ENCODE measurements around the gene SLC16A4. TPM values are rescaled to one million over a fixed set of nuclear protein-coding genes. Genes with fewer than 3 reads are reported as not detected.
"Not testable (repeated sequence)": the region's sequence is repeated elsewhere in the genome, so short reads cannot be mapped to it uniquely, and the experiment has no call there.

Gene SLC16A4
- total and polyA plus RNA-seq, 2 experiments from 2014 or later = 10.7 to 16.2 TPM

GRCh38 chr1:110407260-110408210 is 16.7 kb upstream of the SLC16A4 start, which contains the start of gene LAMTOR5:
Gene LAMTOR5 (minus strand): TSS chr1:110407694. CDS start chr1:110407620, 74 bp downstream.
- WGBS (ENCODE audit: low lambda C conversion rate, missing lambda C conversion rate) = 35% methylated on average over 76 of the region's 76 CpGs
- peak within 1 kb of the TSS; percentile 86 for H2AFZ ChIP-seq
- peak within 1 kb of the TSS; percentile 84 for H3K4me2 ChIP-seq
- no peaks in the 10 kb centered on the region for H3K9me3 ChIP-seq (ENCODE audit: low read depth)
- H3K9me2 ChIP-seq (replicated peaks; ENCODE audit: insufficient read depth) = no peaks in the 10 kb centered on the region
- no peaks in the 10 kb centered on the region for H3K36me3 ChIP-seq (replicated peaks; ENCODE audit: insufficient read depth, low read depth)
- TF ChIP-seq, protein P1, sequence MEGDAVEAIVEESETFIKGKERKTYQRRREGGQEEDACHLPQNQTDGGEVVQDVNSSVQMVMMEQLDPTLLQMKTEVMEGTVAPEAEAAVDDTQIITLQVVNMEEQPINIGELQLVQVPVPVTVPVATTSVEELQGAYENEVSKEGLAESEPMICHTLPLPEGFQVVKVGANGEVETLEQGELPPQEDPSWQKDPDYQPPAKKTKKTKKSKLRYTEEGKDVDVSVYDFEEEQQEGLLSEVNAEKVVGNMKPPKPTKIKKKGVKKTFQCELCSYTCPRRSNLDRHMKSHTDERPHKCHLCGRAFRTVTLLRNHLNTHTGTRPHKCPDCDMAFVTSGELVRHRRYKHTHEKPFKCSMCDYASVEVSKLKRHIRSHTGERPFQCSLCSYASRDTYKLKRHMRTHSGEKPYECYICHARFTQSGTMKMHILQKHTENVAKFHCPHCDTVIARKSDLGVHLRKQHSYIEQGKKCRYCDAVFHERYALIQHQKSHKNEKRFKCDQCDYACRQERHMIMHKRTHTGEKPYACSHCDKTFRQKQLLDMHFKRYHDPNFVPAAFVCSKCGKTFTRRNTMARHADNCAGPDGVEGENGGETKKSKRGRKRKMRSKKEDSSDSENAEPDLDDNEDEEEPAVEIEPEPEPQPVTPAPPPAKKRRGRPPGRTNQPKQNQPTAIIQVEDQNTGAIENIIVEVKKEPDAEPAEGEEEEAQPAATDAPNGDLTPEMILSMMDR (IDR thresholded peaks at IDR 0.05; ENCODE audit: poor library complexity) = no peak
- no peak for TF ChIP-seq EZH2 (IDR thresholded peaks at IDR 0.05; ENCODE audit: borderline replicate concordance)
- no peak for TF ChIP-seq EZH2phosphoT487 (IDR thresholded peaks at IDR 0.05; ENCODE audit: low read depth, severe bottlenecking, unreplicated experiment)
- no peaks in the 10 kb centered on the region for H3K4me1 ChIP-seq (ENCODE audit: insufficient read depth)
- H3K27me3 ChIP-seq = no peaks in the 10 kb centered on the region
- DNase-seq (ENCODE audit: low spot score) = peak; percentile 79
- no peaks in the 10 kb centered on the region for H4K20me1 ChIP-seq (ENCODE audit: insufficient read depth, poor library complexity, severe bottlenecking)
- H3K79me2 ChIP-seq = peaks cover 16% of the 10 kb centered on the region
- H3K27ac ChIP-seq = peak within 1 kb of the TSS; percentile 90
- peak within 1 kb of the TSS; percentile 65 for H3K4me3 ChIP-seq

GRCh38 chr1:110406407-110406806 is 15.6 kb upstream of the SLC16A4 start:
- not testable (repeated sequence) for H3K9me3 ChIP-seq (ENCODE audit: low read depth); H4K20me1 ChIP-seq (ENCODE audit: insufficient read depth, poor library complexity, severe bottlenecking); H3K27me3 ChIP-seq; H3K9me2 ChIP-seq (replicated peaks; ENCODE audit: insufficient read depth); H2AFZ ChIP-seq; DNase-seq (ENCODE audit: low spot score); H3K36me3 ChIP-seq (replicated peaks; ENCODE audit: insufficient read depth, low read depth); H3K4me1 ChIP-seq (ENCODE audit: insufficient read depth); H3K27ac ChIP-seq
- H3K79me2 ChIP-seq = peaks cover 16% of the 10 kb centered on the region
- peak overlapping the region; percentile 65 for H3K4me3 ChIP-seq
- WGBS (ENCODE audit: low lambda C conversion rate, missing lambda C conversion rate) = 83% methylated on average over 15 of the region's 15 CpGs
- H3K4me2 ChIP-seq = peak overlapping the region; percentile 84

GRCh38 chr1:110404401-110404800 is 13.6 kb upstream of the SLC16A4 start:
- Histone ChIP-seq H3K79me2 (peaks cover 16% of the 10 kb centered on the region), H3K4me1 (ENCODE audit: insufficient read depth) (no peaks in the 10 kb centered on the region), H3K4me3 (no peak overlapping the region), H3K36me3 (replicated peaks; ENCODE audit: insufficient read depth, low read depth) (no peaks in the 10 kb centered on the region), H3K9me2 (replicated peaks; ENCODE audit: insufficient read depth) (no peaks in the 10 kb centered on the region), H4K20me1 (ENCODE audit: insufficient read depth, poor library complexity, severe bottlenecking) (no peaks in the 10 kb centered on the region), H3K4me2 (no peak overlapping the region), H3K27ac (no peak overlapping the region), H3K9me3 (ENCODE audit: low read depth) (no peaks in the 10 kb centered on the region), H3K27me3 (no peaks in the 10 kb centered on the region), H2AFZ (no peak overlapping the region)
- 85% methylated on average over 4 of the region's 4 CpGs for WGBS (ENCODE audit: low lambda C conversion rate, missing lambda C conversion rate)
- no peak for DNase-seq (ENCODE audit: low spot score)
- TF ChIP-seq, protein P1 (IDR thresholded peaks at IDR 0.05; ENCODE audit: poor library complexity) = no peak
- no peak for TF ChIP-seq EZH2 (IDR thresholded peaks at IDR 0.05; ENCODE audit: borderline replicate concordance)
- no peak for TF ChIP-seq EZH2phosphoT487 (IDR thresholded peaks at IDR 0.05; ENCODE audit: low read depth, severe bottlenecking, unreplicated experiment)

- no peak for DNase-seq (ENCODE audit: low spot score)
- no peak overlapping the region for H2AFZ ChIP-seq
- no peaks in the 10 kb centered on the region for H3K27me3 ChIP-seq
- H3K4me3 ChIP-seq = no peak overlapping the region
- no peak overlapping the region for H3K4me2 ChIP-seq
- TF ChIP-seq EZH2phosphoT487 (IDR thresholded peaks at IDR 0.05; ENCODE audit: low read depth, severe bottlenecking, unreplicated experiment) (no peak), EZH2 (IDR thresholded peaks at IDR 0.05; ENCODE audit: borderline replicate concordance) (no peak)
- TF ChIP-seq, protein P1 (IDR thresholded peaks at IDR 0.05; ENCODE audit: poor library complexity) = no peak
- H3K79me2 ChIP-seq = peaks cover 16% of the 10 kb centered on the region
- H3K27ac ChIP-seq = no peak overlapping the region
- no peaks in the 10 kb centered on the region for H4K20me1 ChIP-seq (ENCODE audit: insufficient read depth, poor library complexity, severe bottlenecking)
- no peaks in the 10 kb centered on the region for H3K9me2 ChIP-seq (replicated peaks; ENCODE audit: insufficient read depth)
- no peaks in the 10 kb centered on the region for H3K36me3 ChIP-seq (replicated peaks; ENCODE audit: insufficient read depth, low read depth)
- no peaks in the 10 kb centered on the region for H3K4me1 ChIP-seq (ENCODE audit: insufficient read depth)
- 74% methylated on average over 5 of the region's 5 CpGs for WGBS (ENCODE audit: low lambda C conversion rate, missing lambda C conversion rate)
- no peaks in the 10 kb centered on the region for H3K9me3 ChIP-seq (ENCODE audit: low read depth)
These were observed 13.0 kb upstream of the SLC16A4 start for GRCh38 chr1:110403805-110404204.

- WGBS (ENCODE audit: low lambda C conversion rate, missing lambda C conversion rate) = 98% methylated on average over 43 of the region's 48 CpGs
- H3K4me1 ChIP-seq (ENCODE audit: insufficient read depth) = peaks cover 31% of the 10 kb centered on the region
- H3K4me3 ChIP-seq; H3K36me3 ChIP-seq (replicated peaks; ENCODE audit: insufficient read depth, low read depth); H3K9me2 ChIP-seq (replicated peaks; ENCODE audit: insufficient read depth); H3K79me2 ChIP-seq; H3K27me3 ChIP-seq; H3K4me2 ChIP-seq; H3K9me3 ChIP-seq (ENCODE audit: low read depth); H4K20me1 ChIP-seq (ENCODE audit: insufficient read depth, poor library complexity, severe bottlenecking); H2AFZ ChIP-seq; H3K27ac ChIP-seq; DNase-seq (ENCODE audit: low spot score): not testable (repeated sequence)
These were observed 5.6 kb upstream of the SLC16A4 start for GRCh38 chr1:110396259-110396958.

Measured in hepatocyte (in vitro differentiated cells).